CD4-positive, alpha-beta T cell treated with Interleukin-10 for 1 hour (primary cell): ENCODE data around the gene TOM1L2.

Source experiments
- DNase-seq: peaks from one replicate; pipeline ENCODE4 v3.0.0-alpha.2; 2020

TOM1L2 gene

DNA sequence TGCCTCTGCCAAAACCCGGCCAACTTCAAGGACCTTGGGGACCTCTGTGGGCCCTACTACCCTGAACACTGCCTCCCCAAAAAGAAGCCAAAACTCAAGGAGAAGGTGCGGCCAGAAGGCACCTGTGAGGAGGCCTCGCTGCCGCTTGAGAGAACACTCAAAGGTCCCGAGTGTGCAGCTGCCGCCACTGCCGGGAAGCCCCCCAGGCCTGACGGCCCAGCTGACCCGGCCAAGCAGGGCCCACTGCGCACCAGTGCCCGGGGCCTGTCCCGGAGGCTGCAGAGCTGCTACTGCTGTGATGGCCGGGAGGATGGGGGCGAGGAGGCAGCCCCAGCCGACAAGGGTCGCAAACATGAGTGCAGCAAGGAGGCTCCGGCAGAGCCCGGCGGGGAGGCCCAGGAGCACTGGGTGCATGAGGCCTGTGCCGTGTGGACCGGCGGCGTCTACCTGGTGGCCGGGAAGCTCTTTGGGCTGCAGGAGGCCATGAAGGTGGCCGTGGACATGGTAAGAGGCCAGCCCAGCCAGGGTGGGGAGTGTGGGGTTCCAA is 174.1 kb downstream of the TOM1L2 start:
- DNase-seq: no peak

DNA sequence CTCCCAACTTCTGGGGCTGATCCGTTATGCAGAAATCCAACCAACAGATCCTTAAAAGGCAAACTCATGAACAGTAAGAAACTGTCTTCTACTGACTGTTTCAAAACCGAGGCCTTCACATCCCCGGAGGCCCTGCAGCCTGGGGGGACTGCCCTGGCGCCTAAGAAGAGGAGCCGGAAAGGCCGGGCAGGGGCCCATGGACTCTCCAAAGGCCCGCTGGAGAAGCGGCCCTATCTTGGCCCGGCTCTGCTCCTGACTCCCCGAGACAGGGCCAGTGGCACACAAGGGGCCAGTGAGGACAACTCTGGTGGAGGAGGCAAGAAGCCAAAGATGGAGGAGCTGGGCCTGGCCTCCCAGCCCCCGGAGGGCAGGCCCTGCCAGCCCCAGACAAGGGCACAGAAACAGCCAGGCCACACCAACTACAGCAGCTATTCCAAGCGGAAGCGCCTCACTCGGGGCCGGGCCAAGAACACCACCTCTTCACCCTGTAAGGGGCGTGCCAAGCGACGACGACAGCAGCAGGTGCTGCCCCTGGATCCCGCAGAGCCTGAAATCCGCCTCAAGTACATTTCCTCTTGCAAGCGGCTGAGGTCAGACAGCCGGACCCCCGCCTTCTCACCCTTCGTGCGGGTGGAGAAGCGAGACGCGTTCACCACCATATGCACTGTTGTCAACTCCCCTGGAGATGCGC is 174.9 kb downstream of the TOM1L2 start:
- no peak for DNase-seq

DNA sequence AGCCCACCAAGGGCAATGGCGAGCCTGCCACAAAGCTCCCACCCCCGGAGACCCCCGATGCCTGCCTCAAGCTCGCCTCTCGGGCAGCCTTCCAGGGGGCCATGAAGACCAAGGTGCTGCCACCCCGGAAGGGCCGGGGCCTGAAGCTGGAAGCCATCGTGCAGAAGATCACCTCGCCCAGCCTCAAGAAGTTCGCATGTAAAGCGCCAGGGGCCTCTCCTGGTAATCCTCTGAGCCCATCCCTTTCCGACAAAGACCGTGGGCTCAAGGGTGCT is 175.5 kb downstream of the TOM1L2 start:
- no peak for DNase-seq

DNA sequence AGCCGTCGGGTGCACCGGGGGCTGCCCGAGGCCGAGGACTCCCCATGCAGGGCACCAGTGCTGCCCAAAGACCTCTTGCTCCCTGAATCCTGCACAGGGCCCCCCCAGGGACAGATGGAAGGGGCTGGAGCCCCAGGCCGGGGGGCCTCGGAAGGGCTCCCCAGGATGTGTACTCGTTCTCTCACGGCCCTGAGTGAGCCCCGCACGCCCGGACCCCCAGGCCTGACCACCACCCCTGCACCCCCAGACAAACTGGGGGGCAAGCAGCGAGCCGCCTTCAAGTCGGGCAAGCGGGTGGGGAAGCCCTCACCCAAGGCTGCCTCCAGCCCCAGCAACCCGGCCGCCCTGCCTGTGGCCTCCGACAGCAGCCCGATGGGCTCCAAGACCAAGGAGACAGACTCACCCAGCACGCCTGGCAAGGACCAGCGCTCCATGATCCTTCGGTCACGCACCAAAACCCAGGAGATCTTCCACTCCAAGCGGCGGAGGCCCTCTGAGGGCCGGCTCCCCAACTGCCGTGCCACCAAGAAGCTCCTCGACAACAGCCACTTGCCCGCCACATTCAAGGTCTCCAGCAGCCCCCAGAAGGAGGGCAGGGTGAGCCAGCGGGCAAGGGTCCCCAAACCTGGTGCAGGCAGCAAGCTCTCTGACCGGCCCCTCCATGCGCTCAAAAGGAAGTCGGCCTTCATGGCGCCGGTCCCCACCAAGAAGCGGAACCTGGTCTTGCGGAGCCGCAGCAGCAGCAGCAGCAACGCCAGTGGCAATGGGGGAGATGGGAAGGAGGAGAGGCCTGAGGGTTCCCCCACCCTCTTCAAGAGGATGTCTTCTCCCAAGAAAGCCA is 176.0 kb downstream of the TOM1L2 start:
- no peak for DNase-seq

DNA sequence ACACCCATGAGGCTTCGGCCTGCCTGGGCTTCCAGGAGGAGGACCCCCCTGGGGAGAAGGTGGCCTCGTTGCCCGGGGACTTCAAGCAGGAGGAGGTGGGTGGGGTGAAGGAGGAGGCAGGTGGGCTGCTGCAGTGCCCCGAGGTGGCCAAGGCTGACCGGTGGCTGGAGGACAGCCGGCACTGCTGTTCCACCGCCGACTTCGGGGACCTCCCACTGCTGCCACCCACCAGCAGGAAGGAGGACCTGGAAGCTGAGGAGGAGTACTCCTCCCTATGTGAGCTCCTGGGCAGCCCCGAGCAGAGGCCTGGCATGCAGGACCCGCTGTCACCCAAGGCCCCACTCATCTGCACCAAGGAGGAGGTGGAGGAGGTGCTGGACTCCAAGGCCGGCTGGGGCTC is 176.9 kb downstream of the TOM1L2 start:
- no peak for DNase-seq

DNA sequence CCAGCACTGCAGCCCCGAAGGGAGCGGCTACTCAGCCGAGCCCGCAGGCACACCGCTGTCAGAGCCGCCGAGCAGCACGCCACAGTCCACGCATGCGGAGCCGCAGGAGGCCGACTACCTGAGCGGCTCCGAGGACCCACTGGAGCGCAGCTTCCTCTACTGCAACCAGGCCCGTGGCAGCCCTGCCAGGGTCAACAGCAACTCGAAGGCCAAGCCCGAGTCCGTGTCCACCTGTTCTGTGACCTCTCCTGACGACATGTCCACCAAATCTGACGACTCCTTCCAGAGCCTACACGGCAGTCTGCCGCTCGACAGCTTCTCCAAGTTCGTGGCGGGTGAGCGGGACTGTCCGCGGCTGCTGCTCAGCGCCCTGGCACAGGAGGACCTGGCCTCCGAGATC is 177.8 kb downstream of the TOM1L2 start:
- no peak for DNase-seq
